Measurements from ENCODE around the gene CPB1.

DNA sequence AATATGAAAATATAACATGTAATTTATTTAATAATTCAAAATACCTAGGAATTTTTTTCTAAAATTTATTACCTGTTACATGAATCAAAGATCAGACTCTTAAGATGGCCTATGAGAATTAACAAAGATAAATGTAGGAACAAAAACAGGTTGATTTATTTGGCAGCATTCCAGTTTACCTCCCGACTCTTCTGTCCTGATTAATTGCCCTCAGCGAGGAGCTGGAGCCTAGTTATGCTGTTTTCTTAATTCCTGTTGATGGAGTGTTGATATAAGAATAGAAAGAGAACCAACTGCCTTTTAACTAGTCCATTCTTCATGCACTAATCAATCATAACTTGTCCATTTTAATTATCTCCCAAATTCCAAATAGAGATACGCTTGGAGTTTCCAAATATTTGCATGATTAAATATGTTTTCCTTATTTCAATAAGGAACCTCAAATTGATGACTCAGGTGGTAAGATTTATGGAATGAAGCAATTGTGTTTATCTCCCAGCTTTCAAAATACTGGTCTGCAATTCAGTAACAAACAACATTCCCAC lies 10.6 kb upstream of the CPB1 start:
- no peak for TF ChIP-seq EZH2 (IDR thresholded peaks at IDR 0.05; ENCODE audit: insufficient read depth, low read length)
- TF ChIP-seq, protein P1, sequence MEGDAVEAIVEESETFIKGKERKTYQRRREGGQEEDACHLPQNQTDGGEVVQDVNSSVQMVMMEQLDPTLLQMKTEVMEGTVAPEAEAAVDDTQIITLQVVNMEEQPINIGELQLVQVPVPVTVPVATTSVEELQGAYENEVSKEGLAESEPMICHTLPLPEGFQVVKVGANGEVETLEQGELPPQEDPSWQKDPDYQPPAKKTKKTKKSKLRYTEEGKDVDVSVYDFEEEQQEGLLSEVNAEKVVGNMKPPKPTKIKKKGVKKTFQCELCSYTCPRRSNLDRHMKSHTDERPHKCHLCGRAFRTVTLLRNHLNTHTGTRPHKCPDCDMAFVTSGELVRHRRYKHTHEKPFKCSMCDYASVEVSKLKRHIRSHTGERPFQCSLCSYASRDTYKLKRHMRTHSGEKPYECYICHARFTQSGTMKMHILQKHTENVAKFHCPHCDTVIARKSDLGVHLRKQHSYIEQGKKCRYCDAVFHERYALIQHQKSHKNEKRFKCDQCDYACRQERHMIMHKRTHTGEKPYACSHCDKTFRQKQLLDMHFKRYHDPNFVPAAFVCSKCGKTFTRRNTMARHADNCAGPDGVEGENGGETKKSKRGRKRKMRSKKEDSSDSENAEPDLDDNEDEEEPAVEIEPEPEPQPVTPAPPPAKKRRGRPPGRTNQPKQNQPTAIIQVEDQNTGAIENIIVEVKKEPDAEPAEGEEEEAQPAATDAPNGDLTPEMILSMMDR (IDR thresholded peaks at IDR 0.05; ENCODE audit: insufficient read depth, low read depth, low read length): no peak
